NCI-H460 (cell line): Measurements from ENCODE around the gene CA10. TPM values are rescaled to one million over a fixed set of nuclear protein-coding genes. Genes with fewer than 3 reads are reported as not detected.

Experiments used
- DNase-seq: peaks from one replicate; pipeline ENCODE4 v3.0.0-alpha.2; 2016; ENCODE audit warnings: low read depth; ENCODE audit errors: extremely low read depth
- total RNA-seq: library from RNA; depleted of rRNA; stranded (reverse); fragments of >200 nt; shearing (Covaris generic); gene quantifications from 2 replicates; pipeline ENCODE4 v1.2.3, GENCODE V29; 2014

CA10 gene
- total RNA-seq, 1 experiment from 2014 or later, result not detected

DNA sequence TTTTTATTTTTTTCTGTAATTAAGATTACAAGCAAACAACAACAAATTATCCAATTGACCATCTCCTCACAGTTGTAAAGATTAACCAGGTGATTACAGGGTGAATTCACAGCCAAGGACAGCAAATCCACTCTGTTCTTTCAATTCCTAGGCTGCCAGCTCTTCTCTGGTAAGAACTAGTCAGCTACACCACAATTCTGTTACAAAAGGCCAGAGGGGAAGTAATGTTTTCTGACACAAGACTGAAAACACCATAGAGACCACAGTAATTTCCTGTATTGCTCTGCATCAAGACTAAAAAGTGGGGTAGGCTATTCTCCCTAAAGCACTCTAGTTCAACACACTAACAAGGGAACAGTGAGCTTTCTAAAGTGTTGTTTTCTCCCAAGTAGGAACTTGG, 10.6 kb downstream of the CA10 start:
- DNase-seq, result no peak

DNA sequence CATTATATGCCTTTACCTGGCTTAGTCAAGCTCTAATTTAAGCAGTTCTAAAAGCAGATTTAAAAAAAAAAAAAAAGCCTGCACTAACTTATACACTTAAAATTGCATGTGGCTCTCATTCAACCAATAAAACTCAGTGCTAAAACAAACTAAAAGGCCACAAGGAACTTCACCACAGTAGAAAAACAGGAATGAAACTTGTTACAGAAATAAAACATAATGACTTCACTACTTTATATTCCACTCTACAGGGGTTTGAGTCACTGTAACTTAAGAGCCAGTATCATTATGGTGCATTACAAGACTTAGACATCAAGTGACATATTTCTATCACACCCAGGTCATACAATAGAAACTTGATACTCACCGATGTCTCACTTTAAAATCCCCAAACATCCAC, 11.1 kb downstream of the CA10 start:
- DNase-seq, result no peak

DNA sequence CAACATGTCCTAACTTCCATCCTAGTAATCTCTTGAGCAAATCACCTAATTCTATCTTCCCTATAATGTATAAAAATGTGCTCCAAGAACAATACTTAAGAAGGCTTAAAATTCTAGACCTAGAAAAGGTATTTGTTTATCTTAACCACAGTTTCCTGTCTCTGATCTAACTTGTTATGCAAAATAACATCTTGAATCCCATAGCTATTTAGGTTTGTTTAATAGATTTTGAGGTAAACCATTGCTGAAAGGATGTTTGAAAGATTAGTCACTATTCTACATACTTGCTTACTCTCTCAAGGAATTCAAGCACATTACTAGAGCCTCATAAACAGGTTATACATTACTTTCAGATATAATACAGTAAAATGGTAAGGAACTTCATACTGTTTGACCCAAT, 13.0 kb downstream of the CA10 start:
- DNase-seq, result no peak

DNA sequence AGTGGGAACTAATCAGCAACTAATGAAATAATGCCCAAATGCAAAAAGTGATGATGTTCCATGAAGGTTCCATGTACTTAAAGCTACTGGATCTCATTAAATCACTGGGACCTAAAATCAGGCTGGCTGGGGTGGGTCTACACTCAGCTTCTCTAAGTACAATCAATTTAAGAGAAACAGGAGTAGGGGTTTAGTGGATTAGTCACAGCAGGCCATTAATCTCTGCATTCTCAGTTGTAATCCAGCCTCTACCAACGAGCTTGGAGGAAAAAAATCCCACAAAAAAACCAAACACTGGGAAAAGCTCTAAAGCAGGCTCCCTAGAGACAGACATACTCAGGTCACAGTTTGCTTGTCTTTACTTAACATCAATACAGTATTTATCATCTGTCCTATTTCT, 15.0 kb downstream of the CA10 start:
- DNase-seq, result no peak

DNA sequence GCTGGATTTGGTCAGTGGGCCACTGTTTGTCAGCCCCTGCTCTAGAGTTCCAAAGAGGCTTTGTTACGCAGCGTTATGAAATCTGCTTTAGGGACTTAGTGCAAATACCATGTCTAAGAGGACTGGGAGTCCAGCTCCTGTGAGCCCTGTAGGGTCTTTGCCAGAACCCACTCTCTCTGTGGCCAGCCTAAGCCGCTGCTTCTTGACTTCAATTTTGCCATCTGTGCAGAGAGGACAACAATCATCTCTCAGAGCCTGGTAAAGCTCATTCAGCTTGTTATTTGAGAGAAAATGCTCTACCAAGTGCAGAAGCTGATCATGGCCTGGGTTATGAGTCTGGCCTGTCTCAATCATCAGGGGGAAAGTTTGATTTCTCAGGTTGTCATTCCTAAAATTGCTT, 17.9 kb downstream of the CA10 start:
- no peak for DNase-seq

DNA sequence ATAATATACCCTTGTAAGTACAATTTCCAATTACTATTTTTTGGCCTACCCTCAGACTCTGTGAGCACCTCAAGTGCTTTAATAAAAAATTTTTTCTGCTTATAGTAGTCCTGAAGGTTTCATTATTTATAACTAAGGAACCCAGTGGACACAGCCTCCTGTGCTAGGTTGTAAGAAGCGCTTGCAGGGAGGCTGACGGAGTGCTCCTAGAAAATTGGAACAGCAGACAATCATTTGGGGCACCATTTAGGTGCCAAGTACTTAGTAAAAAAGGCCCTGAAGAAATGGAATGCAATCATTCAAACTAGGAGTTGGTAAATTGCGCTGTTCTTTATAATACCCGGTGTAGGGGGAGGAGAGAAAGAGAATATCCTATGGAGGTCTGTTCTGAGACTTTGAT, 19.8 kb downstream of the CA10 start:
- no peak for DNase-seq

DNA sequence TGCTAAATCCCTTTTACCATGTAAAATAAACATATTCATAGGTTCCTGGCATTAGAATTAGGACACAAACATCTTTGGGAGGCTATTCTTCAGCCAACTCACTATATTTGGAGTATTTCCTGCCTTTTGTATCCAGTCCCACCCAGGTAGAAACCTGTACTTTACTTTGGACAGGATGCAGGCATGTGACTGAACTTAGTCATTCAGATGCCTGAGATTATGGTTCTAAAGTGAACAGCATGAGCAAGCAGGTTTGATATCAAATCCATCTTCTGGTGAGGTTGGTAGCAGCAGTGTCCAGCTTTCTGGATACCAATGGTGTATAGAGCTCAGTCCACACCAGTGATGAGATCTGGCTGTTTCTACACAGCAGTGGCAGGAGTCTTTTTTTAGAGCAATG, 20.2 kb downstream of the CA10 start:
- no peak for DNase-seq

DNA sequence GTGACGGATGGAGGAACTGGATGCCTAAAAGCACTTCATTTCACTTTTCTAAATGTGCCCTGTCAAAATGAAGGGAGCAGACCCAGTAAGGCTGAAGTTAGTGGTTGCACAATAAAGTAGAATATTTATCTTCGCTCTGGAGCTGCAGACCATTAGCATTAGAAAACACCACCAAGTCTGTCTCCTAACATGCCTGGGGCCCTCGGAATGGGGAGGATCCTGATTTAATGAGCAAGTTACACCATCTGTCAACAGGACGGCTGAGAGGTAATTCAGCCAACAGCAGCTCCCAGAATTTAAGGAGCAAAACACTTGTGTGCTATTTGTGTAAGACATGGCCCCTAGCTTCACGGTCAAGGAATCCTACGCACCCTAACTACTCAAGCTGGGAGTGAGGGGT, 22.3 kb downstream of the CA10 start:
- DNase-seq, result no peak

DNA sequence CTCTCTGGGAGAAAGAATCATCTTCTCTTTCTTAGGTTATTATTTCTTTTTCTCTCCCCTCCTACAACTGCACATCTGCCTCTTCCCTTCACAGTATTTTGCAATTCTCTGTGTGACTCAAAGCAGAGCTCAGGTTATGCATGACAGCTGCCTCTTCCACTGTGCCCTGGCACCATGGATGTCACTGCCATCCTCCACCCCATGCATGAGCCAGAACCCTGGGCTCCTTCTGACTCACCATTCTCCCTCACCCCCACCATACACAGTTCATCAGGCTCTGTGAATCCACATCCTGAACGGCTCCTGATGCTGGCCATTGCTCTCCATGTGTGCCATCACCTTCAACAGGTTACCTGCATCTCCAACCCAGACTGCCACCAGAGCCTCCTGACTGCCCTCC, 23.9 kb downstream of the CA10 start:
- DNase-seq, result no peak

DNA sequence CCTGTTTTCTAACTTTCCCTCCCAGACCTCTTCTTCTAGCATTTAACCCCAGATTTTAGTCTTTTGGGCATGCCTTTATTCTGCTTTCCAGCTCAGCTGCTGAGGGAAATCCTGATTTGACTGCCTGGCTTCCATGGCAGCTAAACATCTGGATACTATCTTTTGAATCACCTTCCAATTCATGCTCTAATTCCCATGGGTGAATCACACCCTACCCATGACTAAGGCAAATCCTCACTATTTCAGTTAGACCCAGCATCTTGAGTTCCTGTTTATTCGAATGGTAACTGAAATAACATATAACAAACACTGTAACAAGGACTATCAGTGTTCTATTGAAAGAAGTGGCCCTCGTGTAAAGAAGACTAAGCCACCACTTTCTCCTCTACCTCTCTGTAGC, 29.8 kb downstream of the CA10 start:
- DNase-seq, result no peak

DNA sequence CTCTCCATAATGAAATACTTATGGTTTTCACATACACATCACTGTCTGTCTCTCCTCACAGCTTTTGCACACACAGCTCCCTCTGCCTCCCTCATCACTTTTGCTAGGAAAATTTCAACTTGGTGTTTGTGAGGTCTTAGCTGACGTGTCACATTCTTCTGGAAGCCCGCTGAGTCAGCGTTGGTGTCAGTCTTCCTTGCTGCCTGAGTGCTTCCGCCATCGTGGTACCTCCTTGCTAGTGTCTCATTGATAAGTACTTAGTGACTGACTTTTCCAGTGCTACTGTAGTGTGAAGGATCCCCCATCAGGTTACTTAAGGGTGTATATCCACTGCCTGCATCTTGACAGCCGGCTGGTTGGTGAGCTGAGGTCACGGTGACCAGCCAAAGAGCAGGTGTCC, 33.5 kb downstream of the CA10 start:
- DNase-seq, result no peak

DNA sequence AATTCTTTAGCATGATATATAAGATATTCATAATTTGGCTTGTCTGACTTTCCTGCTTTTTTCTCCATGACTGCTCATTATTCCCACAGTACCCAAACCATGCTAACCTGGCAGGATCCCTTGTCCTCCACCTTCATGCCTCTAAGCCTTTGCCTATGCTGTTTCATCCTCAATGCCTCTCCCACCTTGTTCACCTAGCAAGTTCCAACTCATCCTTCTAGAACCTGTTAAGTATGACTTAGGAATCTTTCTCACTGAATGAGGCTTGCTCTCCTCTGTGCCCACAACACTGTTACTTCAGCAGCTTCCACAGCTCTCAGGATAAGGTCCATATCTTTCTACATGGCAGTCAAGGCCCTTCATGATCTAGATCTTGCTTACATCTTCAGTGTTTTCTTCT, 34.0 kb downstream of the CA10 start:
- no peak for DNase-seq

DNA sequence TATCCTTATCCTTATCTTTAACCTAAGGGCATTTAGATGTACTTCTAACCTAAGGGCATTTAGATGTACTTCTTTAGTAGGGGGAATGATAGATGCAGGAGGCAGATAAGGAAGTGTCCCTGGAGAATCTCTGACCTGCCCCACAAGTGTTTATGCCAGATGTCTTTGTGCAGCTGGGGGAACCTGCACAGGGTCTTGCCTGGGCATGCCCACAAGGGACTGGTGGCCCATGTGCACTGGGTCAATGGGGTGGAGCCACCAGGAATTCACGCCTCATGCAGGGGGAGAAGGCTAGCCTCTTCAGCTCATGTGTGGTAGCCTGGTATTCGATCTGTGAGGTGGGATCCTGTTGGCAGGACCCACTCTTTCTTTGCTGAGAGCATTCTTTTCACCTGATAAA, 38.0 kb downstream of the CA10 start:
- DNase-seq, result no peak

DNA sequence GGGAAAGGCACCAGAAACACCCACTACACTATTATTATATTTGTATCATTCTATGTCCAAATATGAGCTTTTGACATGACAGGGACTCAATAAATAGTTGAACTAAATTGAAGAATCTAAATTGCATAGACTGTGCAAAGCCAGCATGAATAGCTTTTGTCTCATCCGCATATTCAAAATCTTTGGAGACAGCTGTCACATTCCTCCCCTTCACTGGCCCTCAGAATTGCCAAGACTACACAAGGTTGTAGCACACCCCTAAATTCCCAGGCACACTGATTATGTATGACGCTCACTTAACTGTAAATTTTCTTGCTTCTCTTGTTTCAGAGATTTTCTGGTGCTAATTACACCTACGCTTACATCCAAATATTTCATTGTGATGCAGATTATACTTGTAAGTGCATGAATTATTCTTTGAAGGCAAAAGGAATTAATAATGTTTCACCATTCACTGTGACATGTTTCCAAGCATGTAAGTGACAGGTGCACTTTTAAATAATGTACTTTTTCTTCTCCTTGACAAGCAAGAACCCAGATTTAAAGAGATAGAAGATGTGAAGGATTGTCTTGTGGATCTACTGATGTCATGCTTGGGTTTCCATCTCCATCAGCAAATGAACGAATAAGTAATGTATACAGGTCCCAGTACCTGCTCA, 47.5 kb downstream of the CA10 start:
- DNase-seq, result no peak

DNA sequence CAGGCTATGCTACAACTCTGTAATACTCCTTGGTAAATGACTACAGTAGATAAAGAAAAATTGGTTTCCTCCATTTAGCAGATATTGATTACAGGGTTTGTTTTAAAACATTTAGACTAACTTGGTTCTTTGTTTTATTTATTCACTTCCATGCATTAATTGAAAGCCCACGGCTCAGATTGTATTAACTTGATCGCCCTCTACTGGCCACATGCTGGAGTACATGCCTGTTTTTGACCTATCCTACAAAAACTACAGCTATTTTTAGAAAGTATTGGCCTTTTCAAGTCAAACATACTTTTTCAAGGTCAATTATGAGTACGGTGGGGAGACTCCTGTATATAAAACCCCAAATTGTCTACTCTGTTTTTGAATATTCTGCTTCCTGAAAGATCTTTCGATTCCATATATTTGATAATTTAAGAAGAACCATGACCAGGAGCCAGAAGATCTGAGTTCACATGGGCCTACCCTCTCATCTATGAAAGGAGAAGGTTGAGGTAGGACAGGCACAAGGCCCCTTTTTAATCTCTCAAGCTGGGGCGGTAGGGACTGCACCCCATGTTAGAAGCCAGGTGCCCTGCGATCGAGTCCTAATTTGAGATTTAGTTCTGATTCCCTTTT, 51.8 kb downstream of the CA10 start:
- peak; percentile 26 for DNase-seq

DNA sequence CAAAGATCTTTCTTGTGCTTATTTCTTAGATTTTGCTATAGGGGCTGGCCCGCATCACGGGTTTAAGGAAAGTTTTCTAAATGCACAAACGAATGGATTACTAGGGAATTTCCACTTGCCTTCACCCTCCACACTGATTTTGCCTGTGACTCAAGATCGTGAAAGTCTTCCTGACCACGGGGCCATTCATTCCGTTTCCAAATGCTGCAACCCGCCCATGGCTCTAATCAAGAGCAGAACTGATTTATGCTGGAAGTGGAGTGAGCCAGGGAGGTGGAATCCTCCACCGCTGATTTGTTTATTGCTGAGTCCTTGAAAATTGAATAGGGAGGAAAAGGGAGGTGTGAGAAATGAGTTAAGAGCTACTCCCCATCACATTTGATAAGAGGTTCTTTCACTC, 52.4 kb downstream of the CA10 start:
- no peak for DNase-seq

DNA sequence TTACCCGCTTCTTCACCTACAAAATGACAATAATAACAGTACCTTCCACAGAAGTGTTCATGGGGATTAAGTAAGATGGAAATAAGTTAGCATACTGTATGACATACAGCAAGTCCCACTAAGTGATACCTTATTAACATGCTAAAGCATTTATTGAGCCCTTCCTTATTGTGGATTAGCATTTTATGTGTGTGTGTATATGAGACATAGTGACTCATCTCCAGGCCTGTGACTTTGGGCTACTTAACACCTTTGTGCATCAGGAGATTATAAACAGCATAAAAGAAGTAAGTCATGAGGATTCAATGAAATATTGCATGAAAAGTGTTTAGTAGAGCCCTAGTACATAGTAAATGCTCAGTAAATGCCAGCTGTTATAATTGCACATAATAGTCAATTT, 52.9 kb downstream of the CA10 start:
- no peak for DNase-seq

DNA sequence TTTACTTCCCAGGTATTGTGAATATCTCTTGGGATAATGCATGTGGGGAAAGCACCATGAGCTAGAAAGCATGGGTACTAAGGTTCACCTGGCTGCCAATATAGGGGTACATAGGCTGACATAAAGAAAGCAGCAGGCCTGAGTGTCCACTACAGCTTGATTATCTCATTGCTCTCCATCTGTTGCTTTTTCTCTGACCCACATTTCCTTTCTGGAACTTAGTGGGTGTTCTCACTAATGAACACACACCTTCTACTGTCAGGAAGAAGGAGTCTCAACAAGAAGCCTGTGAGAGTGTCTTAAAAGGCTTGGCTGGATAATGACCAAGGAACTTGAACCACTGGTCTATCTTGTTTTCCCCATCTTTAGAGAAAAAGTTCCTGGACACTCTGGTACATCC, 62.5 kb downstream of the CA10 start:
- no peak for DNase-seq

DNA sequence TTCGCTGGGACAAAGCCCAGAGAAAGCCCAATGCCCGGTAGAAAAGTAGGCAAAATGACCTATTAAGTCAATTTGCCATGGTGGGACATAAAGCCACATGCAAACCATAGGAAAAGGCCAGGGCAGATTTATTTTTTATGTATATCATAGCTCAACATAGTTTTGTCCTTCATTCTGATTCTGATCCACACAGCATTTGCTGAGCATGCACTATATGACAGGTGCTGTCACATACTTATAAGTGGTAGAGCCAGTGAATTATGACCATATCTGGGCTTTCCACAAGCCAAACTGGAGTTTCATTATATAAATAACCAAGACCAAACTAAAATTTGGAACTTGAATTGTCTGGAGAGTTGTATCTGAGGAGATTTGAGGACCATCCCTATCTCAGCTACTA, 74.3 kb downstream of the CA10 start:
- DNase-seq, result no peak

DNA sequence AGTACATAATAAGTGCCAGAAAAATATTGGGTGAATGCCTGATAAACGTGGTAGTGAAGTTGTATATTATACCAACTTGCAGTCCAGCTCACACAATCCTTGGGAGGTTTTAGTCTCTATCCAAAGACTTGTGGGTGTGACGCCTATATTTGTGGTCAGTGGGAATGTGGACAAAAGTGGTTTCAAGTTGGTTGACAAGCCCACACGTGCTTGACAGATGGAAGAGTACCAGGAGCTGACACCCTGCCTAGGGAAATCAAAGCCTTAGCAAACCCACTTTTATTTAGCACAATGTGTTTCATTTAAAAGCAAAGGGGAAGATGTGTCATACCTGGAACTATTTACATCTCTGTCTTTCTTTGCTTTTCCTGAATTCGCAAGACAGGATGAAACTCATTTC, 79.0 kb downstream of the CA10 start:
- DNase-seq, result no peak

DNA sequence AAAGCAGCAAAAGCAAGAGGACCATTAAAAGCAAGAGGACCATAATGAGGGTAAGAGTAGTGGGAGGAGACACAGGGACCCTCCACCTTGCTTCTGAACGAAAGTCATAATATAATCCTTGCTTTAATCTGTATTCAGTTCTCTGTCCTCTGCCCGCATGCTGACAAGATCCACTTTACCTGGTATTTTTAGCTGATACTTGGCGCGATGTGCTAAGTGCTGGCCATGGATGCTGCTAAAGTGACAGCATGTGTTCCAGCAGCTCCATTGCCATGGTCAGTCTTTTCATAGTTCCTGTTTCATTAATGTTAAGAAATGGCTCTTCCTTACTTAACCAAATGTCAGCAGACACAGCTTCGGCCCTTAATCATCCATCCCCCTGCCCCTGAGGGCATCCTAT, 86.8 kb downstream of the CA10 start:
- DNase-seq, result no peak

DNA sequence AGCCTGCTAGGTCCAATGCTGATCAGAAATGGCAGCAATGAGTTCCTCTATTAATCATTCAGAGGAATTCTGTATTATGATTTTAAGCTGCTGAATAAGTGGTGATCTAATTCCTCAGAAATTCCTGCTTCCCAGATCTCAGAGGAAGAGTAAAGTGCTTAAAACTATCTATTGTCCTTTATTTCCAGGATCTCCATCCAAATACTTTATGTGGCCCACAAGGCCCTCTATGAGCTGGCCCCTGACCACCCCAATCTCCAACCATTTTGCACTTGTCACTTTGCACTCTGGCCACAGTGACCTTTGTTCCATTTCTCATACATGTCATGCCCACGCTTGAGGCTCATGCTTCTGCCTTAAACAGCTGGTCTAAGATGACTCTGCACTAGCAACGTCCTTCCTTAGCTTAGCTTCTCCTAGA, 93.7 kb downstream of the CA10 start:
- no peak for DNase-seq

DNA sequence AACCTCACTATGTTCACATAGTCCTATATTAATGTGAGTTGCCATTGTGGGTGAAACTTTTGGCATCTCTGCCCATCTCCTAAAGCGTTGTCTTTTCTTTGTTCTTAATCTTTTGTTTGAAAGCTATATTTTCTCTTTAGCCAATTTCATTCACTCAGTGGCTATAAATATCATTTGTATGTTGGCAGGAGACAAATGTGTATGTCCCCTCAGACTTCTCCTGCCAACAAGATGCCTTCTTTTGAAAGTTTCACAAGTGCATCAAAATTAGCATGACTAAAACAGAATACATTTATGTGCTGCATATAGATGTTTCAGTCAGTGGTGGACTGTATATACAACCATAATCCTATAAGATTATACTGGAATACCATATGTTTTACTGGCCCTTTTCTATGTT, 109.0 kb downstream of the CA10 start:
- no peak for DNase-seq
